ENCODE data around the gene STX1A. TPM values are rescaled to one million over a fixed set of nuclear protein-coding genes. Genes with fewer than 3 reads are reported as not detected.

Gene STX1A
- total and polyA plus RNA-seq, 2 of the 8 experiments (the other 6 are each of a cell fraction or from before 2014, with no cell fraction given), result 13.5 to 17.5 TPM

- ChIA-PET POLR2A (ENCODE audit: partially characterized antibody) (no interaction called here), CTCF (ENCODE audit: partially characterized antibody) (interaction anchor here (0.6 to 4.6 kb wide), 5 partner anchors 8 to 115 kb away, joined by 3 to 45 read pairs (median 4); no protein-coding TSS in a partner anchor)
- Histone ChIP-seq H2BK5ac (ENCODE audit: low read depth, low read length) (no peak overlapping the region), H3K14ac (ENCODE audit: insufficient read length) (no peak overlapping the region), H3K9ac (replicated peaks in 1 of 4; ENCODE audit: extremely low read depth in 1 of 4, low read depth in 3 of 4, low read length in 3 of 4) (no peak overlapping the region), H3K4me3 (ENCODE audit: extremely low read depth in 1 of 4, insufficient read depth in 2 of 4, low read depth in 3 of 4, low read length in 4 of 4) (no peak overlapping the region), H4K91ac (replicated peaks; ENCODE audit: insufficient read length, low read length) (no peak overlapping the region), H2AK5ac (ENCODE audit: low read depth, low read length) (no peak overlapping the region), H2BK20ac (ENCODE audit: low read length) (no peak overlapping the region), H4K8ac (ENCODE audit: extremely low read depth, insufficient read depth, low read length) (no peak overlapping the region), H2AFZ (ENCODE audit: low read length) (no peak overlapping the region), H4K5ac (ENCODE audit: insufficient read length, low read depth, low read length) (no peak overlapping the region), H3K4me1 (replicated peaks in 1 of 4; ENCODE audit: control insufficient read depth in 3 of 4, insufficient read depth in 4 of 4, low read length in 3 of 4) (no peaks in the 10 kb centered on the region; a peak in 1 of 7 replicates), H3K23ac (ENCODE audit: insufficient read length) (no peak overlapping the region), H3K4ac (replicated peaks; ENCODE audit: insufficient read length, low read depth, low read length) (no peak overlapping the region), H4K20me1 (replicated peaks in 1 of 2; ENCODE audit: control insufficient read depth in 1 of 2, insufficient read depth in 2 of 2, low read length in 2 of 2) (peaks cover 3 to 7% of the 10 kb centered on the region in 2 experiments), H3K23me2 (ENCODE audit: low read depth, low read length) (peaks cover 6% of the 10 kb centered on the region; the same call in 1 of the 2 replicates), H3K79me2 (ENCODE audit: control insufficient read depth in 1 of 2, insufficient read depth in 2 of 2, low read length in 2 of 2) (no peaks in the 10 kb centered on the region), H3K9me3 (ENCODE audit: insufficient read depth in 2 of 2, low read depth in 1 of 2, low read length in 1 of 2) (no peaks in the 10 kb centered on the region), H3K36me3 (ENCODE audit: control insufficient read depth in 2 of 4, insufficient read depth in 4 of 4, low read length in 3 of 4) (no peaks in the 10 kb centered on the region), H2BK15ac (ENCODE audit: low read length) (no peak overlapping the region), H3K18ac (ENCODE audit: extremely low read depth, low read length) (no peak overlapping the region), H3K79me1 (ENCODE audit: low read depth, low read length) (0 out of 2 replicates have a peak, but pooled peaks cover 5% of the 10 kb centered on the region), H3K56ac (replicated peaks; ENCODE audit: insufficient read length, low read depth, low read length) (no peak overlapping the region), H3K4me2 (ENCODE audit: insufficient read depth in 1 of 2, low read depth in 2 of 2, low read length in 2 of 2) (no peak overlapping the region), H2BK120ac (replicated peaks; ENCODE audit: low read depth, low read length) (no peak overlapping the region), H3K27me3 (replicated peaks in 1 of 4; ENCODE audit: control insufficient read depth in 3 of 4, extremely low read depth in 1 of 4, insufficient read depth in 3 of 4, low read length in 3 of 4) (peaks cover 0 to 18% (median 13%) of the 10 kb centered on the region in 4 experiments; a peak in 5 of 7 replicates), H2BK12ac (ENCODE audit: low read depth, low read length) (no peak overlapping the region), H3K27ac (ENCODE audit: low read depth, low read length) (no peak overlapping the region)
- 61% methylated on average over 5 of the region's 6 CpGs; no CpG with 5 or more reads in 1 of the 2 experiments for WGBS, 2 experiments (ENCODE audit: extremely low coverage in 1 of 2, insufficient coverage in 1 of 2, insufficient read length in 1 of 2, insufficient replicate concordance in 2 of 2, low coverage in 1 of 2, low lambda C conversion rate in 2 of 2, missing lambda C conversion rate in 1 of 2)
- TF ChIP-seq RNF2 (IDR thresholded peaks at IDR 0.05; ENCODE audit: borderline replicate concordance, low read depth, low read length, missing control alignments, poor library complexity, severe bottlenecking), result no peak
- TF ChIP-seq POU5F1 (IDR thresholded peaks at IDR 0.05; ENCODE audit: low read depth, low read length), result no peak
- TF ChIP-seq RFX5 (IDR thresholded peaks at IDR 0.05; ENCODE audit: borderline replicate concordance, low read depth, low read length), result no peak
- TF ChIP-seq KDM5A (IDR thresholded peaks at IDR 0.05; ENCODE audit: low read length), result no peak
- TF ChIP-seq HDAC2 (IDR thresholded peaks at IDR 0.05; ENCODE audit: borderline replicate concordance in 1 of 2, low read depth in 2 of 2, low read length in 2 of 2), result no peak
- no peak for TF ChIP-seq JUN (IDR thresholded peaks at IDR 0.05; ENCODE audit: low read depth, low read length)
- DNase-seq (ENCODE audit: low read depth in 1 of 2, low spot score in 2 of 2) (no peak), FAIRE-seq (no peak)
Measured at GRCh38 chr7:73722785-73723184, 3.3 kb upstream of the STX1A start.

Measured in H1 (cell line).